DND-41 (cell line): ENCODE data around the gene KNDC1.
A peak's percentile ranks its signal among the peaks of the same experiment; 100 is the strongest.

ENCODE experiments used
- ATAC-seq: fragments of 200-7000 bp; cut with Tn5 transposase; 3 replicates; pipeline ENCODE4 v1.9.1; 2021; ENCODE audit warnings: low read depth; ENCODE audit not compliant: insufficient read depth
- DNase-seq: peaks from one replicate; pipeline ENCODE4 v3.0.0-alpha.2; 2020
- H2AFZ ChIP-seq: 2 replicates; pipeline ENCODE4 v1.6.0; 2012; ENCODE audit warnings: low read depth, low read length
- H3K27ac ChIP-seq: 2 replicates; pipeline ENCODE4 v1.5.1; 2012; ENCODE audit warnings: low read length, inconsistent platforms
- H3K27me3 ChIP-seq: fragments of 200-600 bp; sonication (generic); 2 replicates; pipeline ENCODE4 v1.6.0; 2012; ENCODE audit warnings: low read length, mild to moderate bottlenecking, inconsistent platforms; ENCODE audit not compliant: insufficient read depth, poor library complexity
- H3K36me3 ChIP-seq: 2 replicates; pipeline ENCODE4 v1.5.1; 2012; ENCODE audit warnings: low read length, inconsistent platforms; ENCODE audit not compliant: insufficient read depth
- H3K4me1 ChIP-seq: 2 replicates; pipeline ENCODE4 v1.5.1; 2012; ENCODE audit warnings: mild to moderate bottlenecking, low read length; ENCODE audit not compliant: insufficient read depth
- H3K4me2 ChIP-seq: 2 replicates; pipeline ENCODE4 v1.6.0; 2012; ENCODE audit warnings: mild to moderate bottlenecking, moderate library complexity, low read length, inconsistent platforms; ENCODE audit not compliant: insufficient read depth
- H3K4me3 ChIP-seq, 2 experiments: fragments of 200-600 bp in 1 of 2; shearing (Covaris generic) in 1 of 2; 2 replicates each; pipeline ENCODE4 v1.5.1; 2012 to 2016; ENCODE audit warnings: inconsistent platforms in 2 of 2, low read length in 2 of 2, mild to moderate bottlenecking in 2 of 2, low read depth in 1 of 2, moderate library complexity in 1 of 2
- H3K79me2 ChIP-seq: 2 replicates; pipeline ENCODE4 v1.6.0; 2012; ENCODE audit warnings: low read length, inconsistent platforms; ENCODE audit not compliant: insufficient read depth
- H3K9ac ChIP-seq: 2 replicates; pipeline ENCODE4 v1.6.0; 2012; ENCODE audit warnings: low read depth, mild to moderate bottlenecking, inconsistent platforms, low read length, moderate library complexity
- H3K9me3 ChIP-seq: 2 replicates; pipeline ENCODE4 v1.5.1; 2012; ENCODE audit warnings: low read length, moderate library complexity, mild to moderate bottlenecking, inconsistent platforms; ENCODE audit not compliant: insufficient read depth, severe bottlenecking
- H4K20me1 ChIP-seq: 2 replicates; pipeline ENCODE4 v1.6.0; 2012; ENCODE audit warnings: low read length; ENCODE audit not compliant: insufficient read depth
- EZH2 ChIP-seq: IDR thresholded peaks from 3 replicates; pipeline ENCODE4 v1.6.1; 2012; ENCODE audit warnings: borderline replicate concordance, low read depth, mild to moderate bottlenecking, moderate library complexity, low read length, inconsistent platforms; ENCODE audit not compliant: severe bottlenecking
- TF ChIP-seq, protein P1 (sequence below): IDR thresholded peaks from 2 replicates; pipeline ENCODE4 v1.5.1; 2012; ENCODE audit warnings: borderline replicate concordance, low read length, moderate library complexity, mild to moderate bottlenecking; ENCODE audit not compliant: poor library complexity, severe bottlenecking; ENCODE audit errors: extremely low read depth

Gene KNDC1

DNA sequence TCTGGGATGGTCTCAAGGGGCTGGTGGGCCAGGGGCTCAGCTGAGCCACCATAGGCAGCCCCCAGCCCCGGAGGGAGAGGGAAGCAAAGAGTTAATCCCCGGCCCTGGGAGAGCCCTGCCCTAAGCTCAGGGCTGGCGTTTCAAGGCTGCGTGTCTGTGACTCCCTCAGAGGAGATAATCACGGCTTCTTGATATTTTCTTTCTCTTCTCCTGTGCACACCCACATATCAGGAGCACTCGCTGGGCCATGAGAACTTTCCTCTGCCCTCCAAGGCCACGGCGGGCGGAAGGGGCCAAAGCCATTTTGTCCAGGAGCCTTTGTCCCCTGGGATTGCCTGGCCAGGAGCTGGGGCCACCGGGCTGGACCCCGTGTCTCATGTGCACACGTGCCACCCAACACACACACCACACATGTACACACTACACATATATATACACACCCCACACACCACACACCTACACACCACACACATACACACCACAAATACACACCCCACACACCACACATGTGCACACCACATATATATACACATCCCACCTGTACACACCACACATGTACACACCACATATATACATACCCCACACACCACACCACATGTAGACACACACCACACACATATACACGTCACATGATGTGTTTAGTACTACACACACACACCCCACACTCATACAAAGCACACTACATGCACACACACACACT is 94.6 kb downstream of the KNDC1 start:
- ATAC-seq (no peak), DNase-seq (no peak)
- no peak overlapping the region for H3K9ac ChIP-seq
- no peak overlapping the region for H3K4me3 ChIP-seq
- H3K4me1 ChIP-seq: peaks cover 22% of the 10 kb centered on the region
- H3K27ac ChIP-seq: no peak overlapping the region
- no peaks in the 10 kb centered on the region for H3K79me2 ChIP-seq
- TF ChIP-seq, protein P1, sequence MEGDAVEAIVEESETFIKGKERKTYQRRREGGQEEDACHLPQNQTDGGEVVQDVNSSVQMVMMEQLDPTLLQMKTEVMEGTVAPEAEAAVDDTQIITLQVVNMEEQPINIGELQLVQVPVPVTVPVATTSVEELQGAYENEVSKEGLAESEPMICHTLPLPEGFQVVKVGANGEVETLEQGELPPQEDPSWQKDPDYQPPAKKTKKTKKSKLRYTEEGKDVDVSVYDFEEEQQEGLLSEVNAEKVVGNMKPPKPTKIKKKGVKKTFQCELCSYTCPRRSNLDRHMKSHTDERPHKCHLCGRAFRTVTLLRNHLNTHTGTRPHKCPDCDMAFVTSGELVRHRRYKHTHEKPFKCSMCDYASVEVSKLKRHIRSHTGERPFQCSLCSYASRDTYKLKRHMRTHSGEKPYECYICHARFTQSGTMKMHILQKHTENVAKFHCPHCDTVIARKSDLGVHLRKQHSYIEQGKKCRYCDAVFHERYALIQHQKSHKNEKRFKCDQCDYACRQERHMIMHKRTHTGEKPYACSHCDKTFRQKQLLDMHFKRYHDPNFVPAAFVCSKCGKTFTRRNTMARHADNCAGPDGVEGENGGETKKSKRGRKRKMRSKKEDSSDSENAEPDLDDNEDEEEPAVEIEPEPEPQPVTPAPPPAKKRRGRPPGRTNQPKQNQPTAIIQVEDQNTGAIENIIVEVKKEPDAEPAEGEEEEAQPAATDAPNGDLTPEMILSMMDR: no peak
- TF ChIP-seq EZH2: no peak
- no peaks in the 10 kb centered on the region for H3K9me3 ChIP-seq
- H4K20me1 ChIP-seq: peaks cover 17% of the 10 kb centered on the region
- no peak overlapping the region for H3K4me2 ChIP-seq
- H2AFZ ChIP-seq: no peak overlapping the region
- H3K36me3 ChIP-seq: no peaks in the 10 kb centered on the region
- H3K27me3 ChIP-seq: no peaks in the 10 kb centered on the region

DNA sequence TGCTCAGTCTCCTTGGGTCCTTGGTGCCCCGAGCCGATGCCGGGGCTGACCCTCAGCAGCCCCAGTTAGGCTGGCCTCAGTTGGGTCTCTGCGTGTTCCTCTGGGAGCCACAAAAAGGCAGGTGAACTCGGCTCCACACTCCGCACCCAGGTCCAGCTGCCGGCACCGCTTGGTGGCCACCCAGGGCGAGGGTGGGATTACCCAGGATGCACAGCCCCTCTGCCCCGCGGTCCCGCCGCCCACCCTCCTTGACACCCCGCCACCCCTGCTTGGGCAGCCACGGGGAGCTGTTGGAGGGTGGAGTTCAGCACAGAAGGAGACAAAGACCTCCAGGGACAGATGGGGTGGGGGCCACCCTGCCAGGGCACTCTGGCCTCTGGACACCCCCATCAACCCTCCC is 95.3 kb downstream of the KNDC1 start:
- no peak overlapping the region for H2AFZ ChIP-seq
- H3K4me2 ChIP-seq: no peak overlapping the region
- H4K20me1 ChIP-seq: peaks cover 24% of the 10 kb centered on the region
- DNase-seq (no peak), ATAC-seq (no peak)
- TF ChIP-seq, protein P1: no peak
- no peak for TF ChIP-seq EZH2
- H3K9ac ChIP-seq: no peak overlapping the region
- no peaks in the 10 kb centered on the region for H3K36me3 ChIP-seq
- H3K79me2 ChIP-seq: no peaks in the 10 kb centered on the region
- H3K27me3 ChIP-seq: no peaks in the 10 kb centered on the region
- peaks cover 29% of the 10 kb centered on the region for H3K4me1 ChIP-seq
- H3K4me3 ChIP-seq: no peak overlapping the region
- no peak overlapping the region for H3K27ac ChIP-seq
- no peaks in the 10 kb centered on the region for H3K9me3 ChIP-seq

GRCh38 chr10:133257489-133258065 is 97.6 kb downstream of the KNDC1 start:
- Histone ChIP-seq H3K27me3 (no peaks in the 10 kb centered on the region), H3K9ac (no peak overlapping the region), H3K79me2 (no peaks in the 10 kb centered on the region), H2AFZ (no peak overlapping the region), H3K36me3 (no peaks in the 10 kb centered on the region), H3K4me2 (no peak overlapping the region), H3K9me3 (no peaks in the 10 kb centered on the region), H3K4me1 (peaks cover 34% of the 10 kb centered on the region), H4K20me1 (peaks cover 34% of the 10 kb centered on the region), H3K4me3 (no peak overlapping the region), H3K27ac (peak overlapping the region; percentile 41; the same call in 1 of the 2 replicates)
- no peak for TF ChIP-seq EZH2
- TF ChIP-seq, protein P1: peak; percentile 20
- no peak for ATAC-seq
- DNase-seq: no peak
